Stimulated activated CD4-positive, alpha-beta T cell treated with anti-CD3 and anti-CD28 coated beads, Interleukin-2, amount 100 ng/mL, for 4 hours (primary cell): ENCODE results near the gene TMEM163.

Source experiments
- DNase-seq: peaks from one replicate; pipeline ENCODE4 v3.0.0-alpha.2; 2020; ENCODE audit warnings: low read depth

Gene TMEM163

GRCh38 chr2:134455426-134455825 is 263.4 kb downstream of the TMEM163 start:
- no peak for DNase-seq

DNA sequence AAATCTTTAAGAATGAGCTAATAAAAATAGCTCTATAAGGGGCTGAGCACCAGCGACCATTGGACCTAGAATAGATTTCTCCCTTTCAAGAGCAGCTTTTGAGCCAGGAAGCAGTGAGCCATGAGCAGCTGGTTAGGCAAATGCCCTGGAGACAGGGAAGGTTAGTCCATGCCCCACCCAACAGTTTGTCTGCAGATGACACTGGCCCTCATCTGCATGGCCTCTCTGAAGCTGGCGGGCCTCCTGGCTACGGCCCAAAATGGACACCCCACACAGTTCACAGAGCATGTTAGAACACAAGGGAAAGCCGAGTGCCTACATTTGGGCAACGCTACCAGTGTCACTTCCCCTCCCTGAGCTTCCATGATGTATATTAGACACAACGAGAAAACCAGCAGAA is 263.9 kb downstream of the TMEM163 start:
- DNase-seq, result no peak

- no peak for DNase-seq
These were observed 264.4 kb downstream of the TMEM163 start for GRCh38 chr2:134454426-134454825.

- DNase-seq, result no peak
These were observed 264.8 kb downstream of the TMEM163 start for GRCh38 chr2:134453973-134454372.

- no peak for DNase-seq
These were observed 265.3 kb downstream of the TMEM163 start for GRCh38 chr2:134453476-134453875.

DNA sequence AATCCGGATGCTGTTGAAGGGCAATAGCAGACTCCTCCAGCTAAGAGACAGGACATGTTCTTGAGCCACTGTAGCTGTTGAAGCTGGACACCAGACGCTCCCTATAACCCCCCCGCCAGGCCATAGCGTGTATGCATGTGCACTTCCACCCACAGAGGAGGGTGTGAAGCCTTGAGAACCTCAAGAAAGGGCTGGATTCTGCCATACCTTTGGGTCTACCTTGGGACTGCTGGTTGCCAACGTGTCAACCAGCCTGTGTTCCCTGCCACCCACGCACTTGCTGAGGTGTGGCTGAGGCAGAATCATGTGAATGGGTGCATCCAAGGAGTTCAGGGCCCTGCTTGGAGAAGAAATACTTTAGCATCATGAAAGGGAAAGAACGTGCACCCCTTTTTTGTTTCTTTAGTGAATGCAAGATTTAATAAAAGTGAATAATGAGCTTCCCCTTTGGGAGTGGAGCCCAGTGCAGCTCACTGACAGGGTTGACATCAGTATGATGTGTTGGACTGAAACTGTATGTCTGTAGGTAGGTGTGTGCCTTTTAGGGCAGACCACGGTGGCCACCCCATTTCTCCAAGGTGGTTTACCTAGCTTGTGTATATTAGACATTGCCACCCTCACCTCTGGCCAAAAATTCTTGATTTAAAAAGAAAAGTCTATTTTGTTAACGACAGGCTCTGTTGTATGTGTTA is 266.6 kb downstream of the TMEM163 start:
- DNase-seq, result no peak

GRCh38 chr2:134451347-134451630 is 267.5 kb downstream of the TMEM163 start:
- DNase-seq, result no peak

DNA sequence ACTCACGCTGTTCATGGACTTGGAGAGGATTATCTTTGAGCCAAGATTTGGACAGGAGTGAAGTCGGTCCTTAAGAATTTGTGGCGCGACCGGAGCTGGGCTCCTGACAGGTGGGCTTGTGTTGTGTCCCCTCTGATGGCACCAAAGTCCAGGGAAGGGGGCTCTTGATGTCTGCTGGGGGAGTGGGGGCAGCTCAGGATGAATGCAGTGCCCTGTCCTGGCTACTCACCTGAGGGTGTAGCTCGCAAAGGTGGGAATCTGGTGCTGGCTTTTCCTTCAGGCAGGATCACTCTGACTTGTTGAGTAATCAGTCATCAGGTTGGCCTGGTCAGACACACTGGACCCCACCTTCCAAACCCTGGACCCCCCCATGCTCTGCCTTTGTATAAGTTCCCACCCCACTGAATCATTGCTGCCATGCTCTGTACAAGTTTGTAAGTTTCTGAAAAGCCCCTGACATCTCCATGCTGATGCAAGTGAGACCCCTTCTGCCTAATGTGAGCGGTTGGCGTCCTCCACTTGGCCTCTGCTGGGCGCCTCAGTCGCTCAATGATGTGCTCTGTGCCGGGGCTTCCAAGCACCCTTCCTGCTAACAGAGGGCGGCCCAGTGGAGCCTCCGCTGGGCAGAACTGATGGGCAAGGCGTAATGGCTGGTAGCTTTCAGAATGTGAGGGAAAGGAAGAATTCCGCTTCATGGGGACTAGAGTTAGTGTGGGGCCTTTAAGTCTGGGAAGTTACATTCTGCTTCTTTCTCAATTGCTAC is 268.9 kb downstream of the TMEM163 start:
- no peak for DNase-seq

DNA sequence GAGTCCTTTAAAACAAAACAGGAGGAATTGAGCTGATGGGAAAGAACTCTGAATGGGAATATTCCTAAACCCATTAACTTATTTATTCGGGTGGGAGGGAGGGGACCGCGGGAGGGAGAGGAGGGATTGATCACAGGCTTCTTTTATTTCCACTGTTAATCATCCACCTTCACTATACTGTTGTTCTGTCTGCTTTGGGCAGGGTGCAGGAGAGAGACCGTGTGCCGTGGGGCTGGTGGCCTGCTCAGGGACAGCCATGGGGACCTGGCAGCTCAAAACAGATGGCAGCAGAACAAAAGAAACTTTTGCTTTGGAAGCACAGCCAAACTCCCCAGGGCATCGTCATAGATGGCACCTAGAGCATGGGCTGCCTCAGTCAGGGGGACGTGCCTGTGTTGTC is 269.6 kb downstream of the TMEM163 start:
- no peak for DNase-seq

DNA sequence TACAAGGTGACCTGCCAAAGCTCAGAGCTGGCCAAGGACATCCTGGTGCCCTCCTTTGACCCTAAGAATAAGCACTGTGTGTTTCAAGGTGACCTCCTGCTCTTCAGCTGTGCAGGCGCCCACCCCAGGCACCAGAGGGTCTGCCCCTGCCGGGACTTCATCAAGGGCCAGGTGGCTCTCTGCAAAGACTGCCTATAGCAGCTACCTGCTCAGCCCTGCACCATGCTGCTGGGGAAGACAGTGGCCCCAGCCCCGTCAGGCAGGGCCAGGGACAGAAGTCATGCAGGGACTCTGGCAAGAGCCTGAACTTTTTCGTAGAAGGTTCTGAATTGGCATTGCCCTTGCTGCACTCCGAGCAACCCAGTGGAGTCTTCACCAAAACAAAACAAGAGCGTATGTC is 270.1 kb downstream of the TMEM163 start:
- DNase-seq, result no peak

- DNase-seq, result no peak
These were observed 271.1 kb downstream of the TMEM163 start for GRCh38 chr2:134447669-134448068.

DNA sequence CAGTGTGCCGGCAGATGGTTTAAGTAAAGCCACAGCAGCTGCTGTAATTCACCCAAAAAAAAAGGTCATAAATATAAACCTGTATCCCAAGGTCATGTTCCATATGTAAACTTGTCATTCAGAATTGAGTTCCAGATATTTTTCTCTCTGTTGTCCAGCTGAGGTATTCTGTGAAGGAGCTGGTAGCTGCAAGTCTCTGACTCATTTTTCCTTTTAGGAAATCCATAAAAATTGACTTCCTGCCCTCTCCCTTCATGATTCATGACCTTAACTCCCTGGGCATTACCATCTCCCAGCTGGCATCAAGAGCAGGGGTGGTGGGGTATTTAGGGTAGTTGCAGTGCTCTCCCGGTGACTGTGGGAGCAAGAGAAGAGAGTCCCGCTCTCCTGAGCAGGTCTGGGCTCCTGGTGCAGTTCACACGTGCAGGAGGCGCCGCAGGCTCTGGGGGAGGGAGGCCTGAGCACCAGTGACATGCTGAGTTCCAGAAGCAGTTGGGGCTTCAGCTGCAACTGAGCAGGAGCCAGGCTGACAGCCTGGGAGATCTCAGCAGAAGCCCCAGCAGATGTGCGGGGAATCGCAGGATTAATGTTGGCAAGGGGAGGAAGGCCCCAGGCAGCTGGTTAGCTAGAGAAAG is 272.3 kb downstream of the TMEM163 start:
- DNase-seq, result no peak

GRCh38 chr2:134445985-134446382 is 272.8 kb downstream of the TMEM163 start:
- DNase-seq, result no peak

DNA sequence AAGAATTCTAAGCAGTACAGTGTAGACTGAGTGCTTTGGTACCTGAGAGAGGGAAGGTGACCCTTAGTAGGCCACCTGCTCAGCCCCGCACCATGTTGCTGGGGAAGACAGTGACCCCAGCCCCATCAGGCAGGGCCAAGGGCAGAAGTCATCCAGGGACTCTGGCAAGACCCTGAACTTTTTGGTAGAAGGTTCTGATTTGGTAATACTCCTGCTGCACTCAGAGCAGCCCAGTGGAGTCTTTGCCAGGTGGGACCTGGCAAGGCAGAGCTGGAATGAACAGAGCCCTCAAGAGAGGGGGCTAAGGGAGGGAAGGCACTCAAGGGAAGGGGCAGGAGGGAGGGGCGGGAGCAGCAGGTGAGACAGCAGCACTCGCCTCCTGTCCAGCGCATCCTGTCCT is 273.7 kb downstream of the TMEM163 start:
- DNase-seq, result no peak

- no peak for DNase-seq
These were observed 274.9 kb downstream of the TMEM163 start for GRCh38 chr2:134443814-134444480.

GRCh38 chr2:134441153-134441863 is 277.5 kb downstream of the TMEM163 start:
- DNase-seq, result no peak

DNA sequence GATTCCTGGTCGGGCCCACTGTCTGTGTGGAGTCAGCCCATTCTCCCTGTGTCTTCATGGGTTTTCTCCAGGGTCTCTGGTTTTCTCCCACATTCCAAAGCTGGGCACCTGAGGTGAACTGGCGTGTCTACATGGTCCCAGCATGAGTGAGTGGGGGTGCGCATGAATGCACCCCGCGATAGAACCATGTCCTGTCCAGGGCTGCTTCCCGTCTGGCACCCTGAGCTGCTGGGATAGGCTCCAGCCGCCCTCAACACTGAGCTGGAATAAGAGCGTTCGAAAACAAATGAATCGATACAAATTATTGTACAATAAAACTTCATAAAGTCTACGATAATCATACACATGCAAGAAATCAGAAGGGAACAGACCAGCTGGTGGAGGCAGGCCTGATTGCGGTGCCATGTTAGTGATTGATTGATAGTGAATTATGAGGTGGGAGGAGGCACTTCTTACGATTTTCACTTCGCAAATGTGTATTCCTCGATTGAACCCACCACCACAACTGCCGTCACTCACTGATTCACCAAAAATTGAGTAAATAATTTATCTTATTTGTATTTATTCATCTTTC is 278.4 kb downstream of the TMEM163 start:
- DNase-seq, result no peak

- DNase-seq, result no peak
These were observed 280.4 kb downstream of the TMEM163 start for GRCh38 chr2:134438371-134438770.

DNA sequence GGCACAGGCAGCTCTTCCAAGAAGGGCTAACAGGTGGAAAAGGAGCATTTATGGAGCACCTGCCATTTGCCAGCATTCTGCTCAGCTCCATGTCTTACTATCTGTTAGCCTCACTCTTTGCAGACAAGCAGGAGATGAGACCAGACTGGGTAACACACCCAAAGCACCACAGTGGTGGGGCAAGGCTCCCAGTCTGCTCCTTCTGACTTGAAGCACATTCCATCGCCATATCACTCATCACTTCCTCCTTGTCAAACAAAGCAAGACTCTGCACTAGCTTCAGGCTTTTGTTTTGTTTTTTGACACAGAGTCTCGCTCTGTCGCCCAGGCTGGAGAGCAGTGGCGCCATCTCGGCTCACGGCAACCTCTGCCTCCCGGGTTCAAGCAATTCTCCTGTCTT is 282.1 kb downstream of the TMEM163 start:
- DNase-seq, result no peak

- no peak for DNase-seq
These were observed 282.9 kb downstream of the TMEM163 start for GRCh38 chr2:134435936-134436335.

GRCh38 chr2:134435505-134435904 is 283.3 kb downstream of the TMEM163 start:
- DNase-seq, result no peak

DNA sequence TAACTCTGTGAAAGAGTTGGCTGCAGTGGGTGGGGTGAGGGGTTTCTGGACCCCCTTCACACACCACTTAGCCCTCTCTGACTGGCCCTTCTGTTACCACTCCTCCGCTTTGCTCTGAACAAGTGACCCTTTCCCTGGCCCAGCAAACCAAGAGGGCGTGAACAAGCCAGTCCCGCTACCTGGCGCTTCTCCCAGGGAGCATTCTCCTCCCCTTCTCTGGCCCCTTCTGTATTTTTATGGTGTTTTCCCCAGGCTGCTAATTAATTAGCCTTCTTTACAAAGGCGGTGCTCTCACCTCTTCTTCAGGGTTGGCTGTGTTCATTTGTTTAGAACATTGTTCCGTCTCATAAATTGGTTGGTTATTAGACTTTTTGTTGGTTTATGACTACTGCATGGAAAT is 284.8 kb downstream of the TMEM163 start:
- no peak for DNase-seq
